Uterus (tissue), 2 donors: ENCODE measurements around the gene PTPRN2.

Experiments used
- CTCF ChIP-seq, 4 experiments: fragments of 200-600 bp in 2 of 4; fragments of 450-650 bp in 2 of 4; sonication (generic) in 2 of 4; IDR thresholded peaks; one replicate each; pipeline ENCODE4 v1.5.1; 2016 to 2019; ENCODE audit warnings: antibody characterized with exemption in 4 of 4, mild to moderate bottlenecking in 2 of 4, moderate library complexity in 1 of 4
- POLR2A ChIP-seq, 2 donors: fragments of 450-650 bp; IDR thresholded peaks; one replicate each; pipeline ENCODE4 v1.6.1; 2016; ENCODE audit warnings: antibody characterized with exemption in 2 of 2, mild to moderate bottlenecking in 1 of 2, moderate library complexity in 1 of 2

GRCh38 chr7:157903296-157903695 lies 684.3 kb downstream of the PTPRN2 start:
- TF ChIP-seq CTCF (IDR thresholded peaks at IDR 0.05) (no peak), POLR2A (IDR thresholded peaks at IDR 0.05) (no peak)
